ENCODE measurements around the gene ADK. TPM values are rescaled to one million over a fixed set of nuclear protein-coding genes. Genes with fewer than 3 reads are reported as not detected.
"Not testable (repeated sequence)": the region's sequence is repeated elsewhere in the genome, so short reads cannot be mapped to it uniquely, and the experiment has no call there.

ADK gene
- total and polyA plus RNA-seq, 4 donors = 12.6 to 21.1 (median 16.1) TPM

- Histone ChIP-seq H3K27ac (ENCODE audit: low read depth in 1 of 2, low read length in 2 of 2) (no peak overlapping the region), H3K4me1 (ENCODE audit: control insufficient read depth in 1 of 2, insufficient read depth in 2 of 2, low read length in 2 of 2) (no peaks in the 10 kb centered on the region), H3K27me3 (ENCODE audit: control insufficient read depth in 1 of 2, insufficient read depth in 2 of 2, low read length in 1 of 2) (no peaks in the 10 kb centered on the region), H3K4me3 (ENCODE audit: low read length in 2 of 2) (no peak overlapping the region), H3K36me3 (ENCODE audit: control insufficient read depth in 1 of 2, insufficient read depth in 2 of 2, low read length in 1 of 2) (no peaks in the 10 kb centered on the region), H3K9me3 (ENCODE audit: control insufficient read depth, low read length) (no peaks in the 10 kb centered on the region)
- 81 to 86% methylated on average over 4 of the region's 4 CpGs for WGBS, 2 donors
- intact Hi-C loops (cut with DNase I) = no loop called here
- ATAC-seq (ENCODE audit: low FRiP score) (no peak), DNase-seq (no peak)
Observed at GRCh38 chr10:74490551-74490950, 339.5 kb downstream of the ADK start.

GRCh38 chr10:74491014-74491413 lies 340.0 kb downstream of the ADK start:
- ATAC-seq (ENCODE audit: low FRiP score) (no peak), DNase-seq (no peak)
- no peak overlapping the region for H3K27ac ChIP-seq (ENCODE audit: low read depth in 1 of 2, low read length in 2 of 2)
- no peaks in the 10 kb centered on the region for H3K36me3 ChIP-seq (ENCODE audit: control insufficient read depth in 1 of 2, insufficient read depth in 2 of 2, low read length in 1 of 2)
- intact Hi-C loops (cut with DNase I) = no loop called here
- no peak overlapping the region for H3K4me3 ChIP-seq (ENCODE audit: low read length in 2 of 2)
- no peaks in the 10 kb centered on the region for H3K27me3 ChIP-seq (ENCODE audit: control insufficient read depth in 1 of 2, insufficient read depth in 2 of 2, low read length in 1 of 2)
- H3K9me3 ChIP-seq (ENCODE audit: control insufficient read depth, low read length) = no peaks in the 10 kb centered on the region
- H3K4me1 ChIP-seq (ENCODE audit: control insufficient read depth in 1 of 2, insufficient read depth in 2 of 2, low read length in 2 of 2) = no peaks in the 10 kb centered on the region
- 99 to 100% methylated on average over 4 of the region's 4 CpGs for WGBS, 2 donors

- intact Hi-C loops (cut with DNase I); H3K4me1 ChIP-seq (ENCODE audit: control insufficient read depth in 1 of 2, insufficient read depth in 2 of 2, low read length in 2 of 2); H3K36me3 ChIP-seq (ENCODE audit: control insufficient read depth in 1 of 2, insufficient read depth in 2 of 2, low read length in 1 of 2); ATAC-seq (ENCODE audit: low FRiP score); H3K4me3 ChIP-seq (ENCODE audit: low read length in 2 of 2); H3K27ac ChIP-seq (ENCODE audit: low read depth in 1 of 2, low read length in 2 of 2); H3K27me3 ChIP-seq (ENCODE audit: control insufficient read depth in 1 of 2, insufficient read depth in 2 of 2, low read length in 1 of 2); DNase-seq; H3K9me3 ChIP-seq (ENCODE audit: control insufficient read depth, low read length): not testable (repeated sequence)
- WGBS, 2 donors = 93 to 97% methylated on average over 3 of the region's 3 CpGs
Observed at GRCh38 chr10:74496276-74496675, 345.3 kb downstream of the ADK start.

GRCh38 chr10:74498664-74499063 lies 347.6 kb downstream of the ADK start:
- H3K27me3 ChIP-seq (ENCODE audit: control insufficient read depth in 1 of 2, insufficient read depth in 2 of 2, low read length in 1 of 2); H3K4me1 ChIP-seq (ENCODE audit: control insufficient read depth in 1 of 2, insufficient read depth in 2 of 2, low read length in 2 of 2); H3K4me3 ChIP-seq (ENCODE audit: low read length in 2 of 2); H3K27ac ChIP-seq (ENCODE audit: low read depth in 1 of 2, low read length in 2 of 2); intact Hi-C loops (cut with DNase I); ATAC-seq (ENCODE audit: low FRiP score); DNase-seq; H3K9me3 ChIP-seq (ENCODE audit: control insufficient read depth, low read length); H3K36me3 ChIP-seq (ENCODE audit: control insufficient read depth in 1 of 2, insufficient read depth in 2 of 2, low read length in 1 of 2): not testable (repeated sequence)

- intact Hi-C loops (cut with DNase I) = no loop called here
- WGBS, 2 donors = 65% methylated on average over 4 of the region's 4 CpGs
- Histone ChIP-seq H3K9me3 (ENCODE audit: control insufficient read depth, low read length) (no peaks in the 10 kb centered on the region), H3K27me3 (ENCODE audit: control insufficient read depth in 1 of 2, insufficient read depth in 2 of 2, low read length in 1 of 2) (no peaks in the 10 kb centered on the region), H3K27ac (ENCODE audit: low read depth in 1 of 2, low read length in 2 of 2) (no peak overlapping the region), H3K4me1 (ENCODE audit: control insufficient read depth in 1 of 2, insufficient read depth in 2 of 2, low read length in 2 of 2) (peaks cover 0 to 3% of the 10 kb centered on the region in 2 donors), H3K4me3 (ENCODE audit: low read length in 2 of 2) (no peak overlapping the region), H3K36me3 (ENCODE audit: control insufficient read depth in 1 of 2, insufficient read depth in 2 of 2, low read length in 1 of 2) (no peaks in the 10 kb centered on the region)
- ATAC-seq (ENCODE audit: low FRiP score) (no peak), DNase-seq (no peak)
Observed at GRCh38 chr10:74500026-74500704, 349.1 kb downstream of the ADK start.

GRCh38 chr10:74500816-74501215 lies 349.8 kb downstream of the ADK start:
- no peak for DNase-seq
- H3K4me3 ChIP-seq (ENCODE audit: low read length in 2 of 2) = no peak overlapping the region

GRCh38 chr10:74502963-74503608 lies 352.1 kb downstream of the ADK start:
- Histone ChIP-seq H3K27ac (ENCODE audit: low read depth in 1 of 2, low read length in 2 of 2) (no peak overlapping the region), H3K4me3 (ENCODE audit: low read length in 2 of 2) (no peak overlapping the region), H3K4me1 (ENCODE audit: control insufficient read depth in 1 of 2, insufficient read depth in 2 of 2, low read length in 2 of 2) (peaks cover 0 to 3% of the 10 kb centered on the region in 2 donors), H3K36me3 (ENCODE audit: control insufficient read depth in 1 of 2, insufficient read depth in 2 of 2, low read length in 1 of 2) (no peaks in the 10 kb centered on the region), H3K27me3 (ENCODE audit: control insufficient read depth in 1 of 2, insufficient read depth in 2 of 2, low read length in 1 of 2) (no peaks in the 10 kb centered on the region), H3K9me3 (ENCODE audit: control insufficient read depth, low read length) (no peaks in the 10 kb centered on the region)
- WGBS, 2 donors = 88 to 94% methylated on average over 1 of the region's 1 CpG
- DNase-seq = no peak
- intact Hi-C loops (cut with DNase I) = no loop called here
- no peak for ATAC-seq (ENCODE audit: low FRiP score)

More at GRCh38 chr10:74500816-74501215, 349.8 kb downstream of the ADK start:
- no peaks in the 10 kb centered on the region for H3K36me3 ChIP-seq (ENCODE audit: control insufficient read depth in 1 of 2, insufficient read depth in 2 of 2, low read length in 1 of 2)
- H3K4me1 ChIP-seq (ENCODE audit: control insufficient read depth in 1 of 2, insufficient read depth in 2 of 2, low read length in 2 of 2) = peaks cover 0 to 3% of the 10 kb centered on the region in 2 donors
- H3K27ac ChIP-seq (ENCODE audit: low read depth in 1 of 2, low read length in 2 of 2) = no peak overlapping the region
- intact Hi-C loops (cut with DNase I) = no loop called here
- ATAC-seq (ENCODE audit: low FRiP score) = no peak
- H3K27me3 ChIP-seq (ENCODE audit: control insufficient read depth in 1 of 2, insufficient read depth in 2 of 2, low read length in 1 of 2) = no peaks in the 10 kb centered on the region
- H3K9me3 ChIP-seq (ENCODE audit: control insufficient read depth, low read length) = no peaks in the 10 kb centered on the region

- H3K4me3 ChIP-seq (ENCODE audit: low read length in 2 of 2) = no peak overlapping the region
- no peak overlapping the region for H3K27ac ChIP-seq (ENCODE audit: low read depth in 1 of 2, low read length in 2 of 2)
- ATAC-seq (ENCODE audit: low FRiP score) (no peak), DNase-seq (no peak)
- intact Hi-C loops (cut with DNase I) = no loop called here
- no peaks in the 10 kb centered on the region for H3K4me1 ChIP-seq (ENCODE audit: control insufficient read depth in 1 of 2, insufficient read depth in 2 of 2, low read length in 2 of 2)
- H3K9me3 ChIP-seq (ENCODE audit: control insufficient read depth, low read length) = no peaks in the 10 kb centered on the region
- H3K27me3 ChIP-seq (ENCODE audit: control insufficient read depth in 1 of 2, insufficient read depth in 2 of 2, low read length in 1 of 2) = no peaks in the 10 kb centered on the region
- WGBS, 2 donors = 79 to 87% methylated on average over 1 of the region's 1 CpG
- no peaks in the 10 kb centered on the region for H3K36me3 ChIP-seq (ENCODE audit: control insufficient read depth in 1 of 2, insufficient read depth in 2 of 2, low read length in 1 of 2)
Observed at GRCh38 chr10:74507951-74508350, 356.9 kb downstream of the ADK start.

GRCh38 chr10:74510594-74510993 lies 359.6 kb downstream of the ADK start:
- Histone ChIP-seq H3K36me3 (ENCODE audit: control insufficient read depth in 1 of 2, insufficient read depth in 2 of 2, low read length in 1 of 2) (no peaks in the 10 kb centered on the region), H3K9me3 (ENCODE audit: control insufficient read depth, low read length) (peaks cover 2% of the 10 kb centered on the region), H3K4me1 (ENCODE audit: control insufficient read depth in 1 of 2, insufficient read depth in 2 of 2, low read length in 2 of 2) (no peaks in the 10 kb centered on the region), H3K27me3 (ENCODE audit: control insufficient read depth in 1 of 2, insufficient read depth in 2 of 2, low read length in 1 of 2) (no peaks in the 10 kb centered on the region), H3K4me3 (ENCODE audit: low read length in 2 of 2) (no peak overlapping the region), H3K27ac (ENCODE audit: low read depth in 1 of 2, low read length in 2 of 2) (no peak overlapping the region)
- ATAC-seq (ENCODE audit: low FRiP score) (no peak), DNase-seq (no peak)
- intact Hi-C loops (cut with DNase I) = no loop called here
- 97% methylated on average over 3 of the region's 3 CpGs for WGBS, 2 donors

Measured in aorta (tissue), 5 donors.